ENCODE measurements around the gene ABCG4. TPM values are rescaled to one million over a fixed set of nuclear protein-coding genes. Genes with fewer than 3 reads are reported as not detected.

ABCG4 gene
- total and polyA plus RNA-seq, 2 donors from 2014 or later = 0.25 to 0.52 TPM

- no peak for TF ChIP-seq CTCF (IDR thresholded peaks at IDR 0.05; ENCODE audit: borderline replicate concordance, extremely low read depth, insufficient read depth)
- DNase-seq = peak in 1 of 5 donors; percentile 37
- no peaks in the 10 kb centered on the region for H3K36me3 ChIP-seq (ENCODE audit: control insufficient read depth in 2 of 3, insufficient read depth in 3 of 3, low read length in 3 of 3)
- H3K9ac ChIP-seq (ENCODE audit: low read length in 3 of 3) = no peak overlapping the region
- H3K4me1 ChIP-seq (ENCODE audit: control insufficient read depth in 2 of 3, insufficient read depth in 2 of 3, low read depth in 1 of 3, low read length in 3 of 3) = peaks cover 0 to 3% (median 0%) of the 10 kb centered on the region in 3 donors
- no peaks in the 10 kb centered on the region for H3K9me3 ChIP-seq (ENCODE audit: control insufficient read depth in 2 of 3, insufficient read depth in 1 of 3, low read length in 3 of 3)
- no peak overlapping the region for H3K27ac ChIP-seq (ENCODE audit: low read depth in 2 of 2, low read length in 2 of 2)
- FAIRE-seq = no peak
- no peaks in the 10 kb centered on the region for H3K27me3 ChIP-seq (ENCODE audit: control insufficient read depth, insufficient read depth, low read length)
- H3K4me3 ChIP-seq (ENCODE audit: low read length in 3 of 3) = no peak overlapping the region
- intact Hi-C loops (cut with DNase I) = no loop called here
Observed at GRCh38 chr11:119187123-119187892, 38.5 kb downstream of the ABCG4 start.

- Histone ChIP-seq H3K4me3 (ENCODE audit: low read length in 3 of 3) (no peak overlapping the region), H3K9me3 (ENCODE audit: control insufficient read depth in 2 of 3, insufficient read depth in 1 of 3, low read length in 3 of 3) (no peaks in the 10 kb centered on the region), H3K27me3 (ENCODE audit: control insufficient read depth, insufficient read depth, low read length) (no peaks in the 10 kb centered on the region), H3K36me3 (ENCODE audit: control insufficient read depth in 2 of 3, insufficient read depth in 3 of 3, low read length in 3 of 3) (no peaks in the 10 kb centered on the region), H3K9ac (ENCODE audit: low read length in 3 of 3) (no peak overlapping the region), H3K27ac (ENCODE audit: low read depth in 2 of 2, low read length in 2 of 2) (no peak overlapping the region), H3K4me1 (ENCODE audit: control insufficient read depth in 2 of 3, insufficient read depth in 2 of 3, low read depth in 1 of 3, low read length in 3 of 3) (peaks cover 0 to 3% (median 0%) of the 10 kb centered on the region in 3 donors)
- DNase-seq (peak in 1 of 5 donors; percentile 52), FAIRE-seq (no peak)
- intact Hi-C loops (cut with DNase I) = no loop called here
- TF ChIP-seq CTCF (IDR thresholded peaks at IDR 0.05; ENCODE audit: borderline replicate concordance, extremely low read depth, insufficient read depth) = no peak
Observed at GRCh38 chr11:119188067-119188466, 39.2 kb downstream of the ABCG4 start.

DNA sequence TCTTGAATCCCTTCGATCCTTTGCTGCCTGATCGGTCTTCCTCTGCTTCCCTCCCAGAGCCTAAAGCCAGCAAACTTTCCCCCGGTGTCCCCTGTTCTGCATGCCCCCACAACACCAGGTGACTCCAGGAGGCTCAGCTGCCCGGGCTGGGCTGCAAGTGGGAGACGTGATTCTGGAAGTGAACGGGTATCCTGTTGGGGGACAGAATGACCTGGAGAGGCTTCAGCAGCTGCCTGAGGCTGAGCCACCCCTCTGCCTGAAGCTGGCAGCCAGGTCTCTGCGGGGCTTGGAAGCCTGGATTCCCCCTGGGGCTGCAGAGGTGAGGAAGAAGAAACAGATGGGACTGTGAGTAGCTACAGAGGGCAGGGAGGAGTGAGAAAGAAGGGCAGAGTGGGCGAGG lies 40.0 kb downstream of the ABCG4 start:
- TF ChIP-seq CTCF (IDR thresholded peaks at IDR 0.05; ENCODE audit: borderline replicate concordance, extremely low read depth, insufficient read depth) = no peak
- Histone ChIP-seq H3K27ac (ENCODE audit: low read depth in 2 of 2, low read length in 2 of 2) (no peak overlapping the region), H3K4me3 (ENCODE audit: low read length in 3 of 3) (no peak overlapping the region), H3K4me1 (ENCODE audit: control insufficient read depth in 2 of 3, insufficient read depth in 2 of 3, low read depth in 1 of 3, low read length in 3 of 3) (peaks cover 0 to 3% (median 0%) of the 10 kb centered on the region in 3 donors), H3K36me3 (ENCODE audit: control insufficient read depth in 2 of 3, insufficient read depth in 3 of 3, low read length in 3 of 3) (no peaks in the 10 kb centered on the region), H3K27me3 (ENCODE audit: control insufficient read depth, insufficient read depth, low read length) (no peaks in the 10 kb centered on the region), H3K9me3 (ENCODE audit: control insufficient read depth in 2 of 3, insufficient read depth in 1 of 3, low read length in 3 of 3) (no peaks in the 10 kb centered on the region), H3K9ac (ENCODE audit: low read length in 3 of 3) (no peak overlapping the region)
- intact Hi-C loops (cut with DNase I) = no loop called here
- FAIRE-seq (no peak), DNase-seq (peak in 1 of 5 donors; percentile 26)
